Lung (tissue), 12 donors: ENCODE results near the gene PLCB4. TPM values are rescaled to one million over a fixed set of nuclear protein-coding genes. Genes with fewer than 3 reads are reported as not detected.

Experiments
- ATAC-seq: fragments of 200-7000 bp; cut with Tn5 transposase; one replicate; pipeline ENCODE4 v1.9.1; 2020; ENCODE audit warnings: moderate number of reproducible peaks; ENCODE audit not compliant: insufficient read depth, low FRiP score
- DNase-seq, 3 donors: peaks; one replicate each; pipeline ENCODE4 v3.0.0-alpha.2; 2013 to 2017
- H3K27ac ChIP-seq, 2 donors: one replicate each; pipeline ENCODE4 v1.5.1; 2013; ENCODE audit warnings: mild to moderate bottlenecking in 2 of 2, moderate library complexity in 2 of 2, control low read depth in 1 of 2, inconsistent platforms in 1 of 2, low read depth in 1 of 2, low read length in 1 of 2
- H3K27me3 ChIP-seq, 3 donors: one replicate each; pipeline ENCODE4 v1.5.1; 2013; ENCODE audit warnings: low read length in 2 of 3; ENCODE audit not compliant: control insufficient read depth in 3 of 3, insufficient read depth in 3 of 3
- H3K36me3 ChIP-seq, 4 donors: one replicate each; pipeline ENCODE4 v1.5.1; 2013; ENCODE audit warnings: low read length in 4 of 4, mild to moderate bottlenecking in 1 of 4, moderate library complexity in 1 of 4; ENCODE audit not compliant: control insufficient read depth in 4 of 4, insufficient read depth in 4 of 4
- H3K4me1 ChIP-seq, 5 donors: one replicate each; pipeline ENCODE4 v1.5.1; 2013; ENCODE audit warnings: low read length in 5 of 5, mild to moderate bottlenecking in 2 of 5, moderate library complexity in 1 of 5; ENCODE audit not compliant: control insufficient read depth in 5 of 5, insufficient read depth in 5 of 5
- H3K4me3 ChIP-seq: one replicate; pipeline ENCODE4 v1.5.1; 2013; ENCODE audit warnings: mild to moderate bottlenecking, control low read depth, moderate library complexity
- H3K9ac ChIP-seq, 2 donors: one replicate each; pipeline ENCODE4 v1.5.1; 2013; ENCODE audit warnings: low read length in 2 of 2, control low read depth in 1 of 2; ENCODE audit not compliant: insufficient read depth in 1 of 2
- H3K9me3 ChIP-seq, 4 donors: one replicate each; pipeline ENCODE4 v1.5.1; 2013; ENCODE audit warnings: low read length in 3 of 4, mild to moderate bottlenecking in 1 of 4, moderate library complexity in 1 of 4; ENCODE audit not compliant: control insufficient read depth in 4 of 4, insufficient read depth in 3 of 4
- CTCF ChIP-seq: IDR thresholded peaks from 2 replicates; pipeline ENCODE4 v1.5.1; 2012; ENCODE audit warnings: mild to moderate bottlenecking; ENCODE audit errors: control extremely low read depth, extremely low read depth
- WGBS, 2 donors: extraction: QIAGEN DNeasy Blood & Tissue Kit; methylation state at CpG; one replicate each; pipeline ENCODE4 v1.1.7; 2013; 5-methylcytosine and 5-hydroxymethylcytosine counted together
- polyA plus RNA-seq, 2 donors: library from polyadenylated mRNA; stranded (reverse); fragments of 200-250 nt; gene quantifications; one replicate each; pipeline ENCODE4 v1.2.1, GENCODE V29; 2013
- total RNA-seq, 2 donors: library from RNA; depleted of rRNA in 1 of 2; stranded (reverse); fragments of >200 nt in 1 of 2; gene quantifications; one replicate each; pipeline ENCODE4 v1.2.1, GENCODE V29; 2014 to 2021
- donor health status: control.
- donor health status: control.
- donor health status: Bipolar disorder and iron deficiency.
- donor health status: healthy.
- donor health status: DM: yes; HTN: yes; CAD: no.

The PLCB4 gene
- total and polyA plus RNA-seq, 4 donors = 2.1 to 18.6 (median 5.6) TPM

- WGBS, 2 donors = 90 to 94% methylated on average over 2 of the region's 2 CpGs
- H3K27ac ChIP-seq = no peak overlapping the region
- H3K4me3 ChIP-seq = no peak overlapping the region
- DNase-seq (peak in 2 of 3 donors; percentile 22 to 30), ATAC-seq (no peak)
- no peak overlapping the region for H3K9ac ChIP-seq
- TF ChIP-seq CTCF = no peak
- H3K9me3 ChIP-seq = no peaks in the 10 kb centered on the region
- no peaks in the 10 kb centered on the region for H3K27me3 ChIP-seq
- no peaks in the 10 kb centered on the region for H3K36me3 ChIP-seq
- H3K4me1 ChIP-seq = peaks cover 0 to 22% (median 13%) of the 10 kb centered on the region in 5 donors
Observed at GRCh38 chr20:9215539-9215938, 146.7 kb downstream of the PLCB4 start.

GRCh38 chr20:9218531-9218961 lies 149.7 kb downstream of the PLCB4 start:
- H3K4me1 ChIP-seq = peaks cover 0 to 13% (median 5%) of the 10 kb centered on the region in 5 donors
- H3K9me3 ChIP-seq = no peaks in the 10 kb centered on the region
- no peak overlapping the region for H3K4me3 ChIP-seq
- no peak for DNase-seq
- H3K27ac ChIP-seq = peak overlapping the region in 1 of 2 donors; percentile 86
- 56 to 78% methylated on average over 6 of the region's 6 CpGs for WGBS, 2 donors
- ATAC-seq = peak; percentile 65
- no peak for TF ChIP-seq CTCF
- no peaks in the 10 kb centered on the region for H3K27me3 ChIP-seq
- H3K9ac ChIP-seq = no peak overlapping the region
- H3K36me3 ChIP-seq = no peaks in the 10 kb centered on the region

GRCh38 chr20:9220874-9221547 lies 152.1 kb downstream of the PLCB4 start:
- H3K36me3 ChIP-seq = no peaks in the 10 kb centered on the region
- TF ChIP-seq CTCF = no peak
- no peak overlapping the region for H3K9ac ChIP-seq
- WGBS, 2 donors = 78 to 89% methylated on average over 6 of the region's 6 CpGs
- H3K4me3 ChIP-seq = no peak overlapping the region
- H3K4me1 ChIP-seq = peaks cover 0 to 14% (median 0%) of the 10 kb centered on the region in 5 donors
- no peaks in the 10 kb centered on the region for H3K27me3 ChIP-seq
- no peak for DNase-seq
- H3K9me3 ChIP-seq = no peaks in the 10 kb centered on the region
- ATAC-seq = no peak
- peak overlapping the region in 1 of 2 donors; percentile 23 for H3K27ac ChIP-seq

GRCh38 chr20:9223296-9223695 lies 154.4 kb downstream of the PLCB4 start:
- Histone ChIP-seq H3K4me3 (no peak overlapping the region), H3K9me3 (no peaks in the 10 kb centered on the region), H3K27ac (no peak overlapping the region), H3K27me3 (no peaks in the 10 kb centered on the region), H3K4me1 (peaks cover 0 to 8% (median 0%) of the 10 kb centered on the region in 5 donors), H3K9ac (no peak overlapping the region), H3K36me3 (no peaks in the 10 kb centered on the region)
- 75 to 87% methylated on average over 4 of the region's 4 CpGs for WGBS, 2 donors
- no peak for ATAC-seq
- no peak for TF ChIP-seq CTCF
- DNase-seq = no peak
